K562 (cell line): ENCODE data around the gene ANKRD31. TPM values are rescaled to one million over a fixed set of nuclear protein-coding genes. Genes with fewer than 3 reads are reported as not detected.

Experiments
- ATAC-seq: fragments of 200-7000 bp; cut with Tn5 transposase; 3 replicates; pipeline ENCODE4 v1.9.1; 2020; ENCODE audit warnings: moderate library complexity
- BruUV-seq: library from RNA; stranded (reverse); fragments of 400-500 nt; replicated peaks from 2 replicates; lab custom pipeline; 2021; lab: Mats Ljungman, UMichigan
- CTCF ChIA-PET: fragments of 300-600 bp; formaldehyde crosslinking; extraction: SDS; loops from one replicate; lab custom pipeline; 2021; ENCODE audit warnings: low intra/inter-chr PET ratio; lab: Yijun Ruan, JAX
- POLR2A ChIA-PET: fragments of 300-600, 350-650 bp; sonication (Branson Sonifier 250); formaldehyde crosslinking; extraction: SDS; loops from one replicate; lab custom pipeline; 2021; ENCODE audit warnings: antibody characterized with exemption, inconsistent platforms; lab: Yijun Ruan, JAX
- DNase-seq, 4 experiments: peaks; one replicate each; pipeline versions ENCODE4 v3.0.0 to v3.0.0-alpha.2; 2011 to 2018; ENCODE audit warnings: low spot score in 3 of 4, mixed read lengths in 3 of 4; ENCODE audit errors: extremely low read depth in 1 of 4
- FAIRE-seq: peaks from 2 replicates; lab custom pipeline; 2011; peaks lifted over from hg19 to GRCh38; lab: Jason Lieb, UNC
- H2AFZ ChIP-seq: 2 replicates; pipeline ENCODE4 v1.6.0; 2011; ENCODE audit warnings: low read depth, low read length, control low read depth, inconsistent platforms
- H3K27ac ChIP-seq: fragments of 200-600 bp; 3 replicates; pipeline ENCODE4 v1.8.0; 2011; ENCODE audit warnings: low read depth, mild to moderate bottlenecking, control low read depth, inconsistent platforms, low read length, moderate library complexity, mixed read lengths; ENCODE audit errors: extremely low read depth
- H3K27me3 ChIP-seq, 2 experiments: fragments of 300-600 bp in 1 of 2; 2 replicates in 1 of 2; 3 replicates in 1 of 2; pipeline versions ENCODE4 v1.6.0 to v1.8.0; 2011; ENCODE audit warnings: inconsistent platforms in 2 of 2, low read length in 2 of 2, mild to moderate bottlenecking in 1 of 2, mixed read lengths in 1 of 2, moderate library complexity in 1 of 2; ENCODE audit not compliant: control insufficient read depth in 2 of 2, insufficient read depth in 2 of 2
- H3K36me3 ChIP-seq: fragments of 300-600 bp; 3 replicates; pipeline ENCODE4 v1.8.0; 2011; ENCODE audit warnings: mild to moderate bottlenecking, low read length, inconsistent platforms; ENCODE audit not compliant: control insufficient read depth, insufficient read depth
- H3K4me1 ChIP-seq, 2 experiments: fragments of 200-600 bp in 1 of 2; replicated peaks in 1 of 2; 2 replicates in 1 of 2; 3 replicates in 1 of 2; pipeline versions ENCODE4 v1.5.1 to v1.8.0; 2011; ENCODE audit warnings: inconsistent platforms in 2 of 2, low read length in 2 of 2, mild to moderate bottlenecking in 1 of 2, mixed read lengths in 1 of 2, moderate library complexity in 1 of 2; ENCODE audit not compliant: control insufficient read depth in 2 of 2, insufficient read depth in 2 of 2
- H3K4me2 ChIP-seq: 2 replicates; pipeline ENCODE4 v1.6.1; 2011; ENCODE audit warnings: low read length, control low read depth, inconsistent platforms, mixed read lengths; ENCODE audit not compliant: insufficient read depth
- H3K4me3 ChIP-seq: fragments of 200-600 bp; sonication (generic), shearing (Covaris generic); 2 replicates; pipeline ENCODE4 v1.5.1; 2016; ENCODE audit warnings: control low read depth, inconsistent platforms
- H3K79me2 ChIP-seq: fragments of 200-600 bp; 3 replicates; pipeline ENCODE4 v1.8.0; 2011; ENCODE audit warnings: low read length, inconsistent platforms; ENCODE audit not compliant: control insufficient read depth, insufficient read depth
- H3K9ac ChIP-seq, 2 experiments: 2 replicates each; pipeline versions ENCODE4 v1.6.0 to v1.6.1; 2011; ENCODE audit warnings: low read depth in 2 of 2, low read length in 2 of 2, control low read depth in 1 of 2, inconsistent platforms in 1 of 2, mild to moderate bottlenecking in 1 of 2, mixed read lengths in 1 of 2; ENCODE audit not compliant: insufficient read depth in 1 of 2
- H3K9me1 ChIP-seq: one replicate; pipeline ENCODE4 v1.6.0; 2011; ENCODE audit warnings: inconsistent platforms, mild to moderate bottlenecking, low read length, moderate library complexity; ENCODE audit not compliant: control insufficient read depth, insufficient read depth
- H3K9me3 ChIP-seq: replicated peaks from 2 replicates; pipeline ENCODE4 v1.5.1; 2011; ENCODE audit warnings: low read depth, low read length, inconsistent platforms; ENCODE audit not compliant: control insufficient read depth, insufficient read depth
- H4K20me1 ChIP-seq: replicated peaks from 2 replicates; pipeline ENCODE4 v1.6.1; 2011; ENCODE audit warnings: low read length, inconsistent platforms, mixed read lengths; ENCODE audit not compliant: control insufficient read depth, insufficient read depth
- CAMTA2 ChIP-seq: fragments of 250-450 bp; sonication (Bioruptor Pico); conservative IDR thresholded peaks from 2 replicates; pipeline ENCODE4 v1.5.1; 2022
- FOXK2 ChIP-seq, 2 experiments: fragments of 450-650 bp; IDR thresholded peaks in 1 of 2; conservative IDR thresholded peaks in 1 of 2; 2 replicates each; pipeline ENCODE4 v1.6.1; 2016; ENCODE audit warnings: low read depth in 2 of 2, mild to moderate bottlenecking in 1 of 2
- KDM2B ChIP-seq: fragments of 250-450 bp; sonication (Bioruptor Pico); IDR thresholded peaks from 2 replicates; pipeline ENCODE4 v1.8.0; 2021; ENCODE audit warnings: mild to moderate bottlenecking, moderate library complexity
- MYBL2 ChIP-seq, 2 experiments: fragments of 450-650 bp in 1 of 2; sonication (generic) in 1 of 2; formaldehyde crosslinking in 1 of 2; IDR thresholded peaks; 2 replicates each; pipeline versions ENCODE4 v1.6.1 to v1.8.1; 2017 to 2022; ENCODE audit warnings: borderline replicate concordance in 1 of 2, inconsistent platforms in 1 of 2, low read depth in 1 of 2, mild to moderate bottlenecking in 1 of 2, missing genetic modification reagents in 1 of 2, moderate library complexity in 1 of 2
- RNF2 ChIP-seq: sonication (generic); IDR thresholded peaks from 2 replicates; pipeline ENCODE4 v1.6.1; 2016
- SAFB2 ChIP-seq: fragments of 200-400 bp; formaldehyde crosslinking; IDR thresholded peaks from 2 replicates; pipeline ENCODE4 v1.6.1; 2018; ENCODE audit warnings: borderline replicate concordance, low read length, low read depth, moderate library complexity; ENCODE audit not compliant: severe bottlenecking
- SIRT6 ChIP-seq: IDR thresholded peaks from one replicate; pipeline ENCODE4 v1.6.1; 2012; ENCODE audit warnings: low read depth, mild to moderate bottlenecking, control low read depth, inconsistent platforms, low read length, moderate library complexity
- SMC3 ChIP-seq: conservative IDR thresholded peaks from 2 replicates; pipeline ENCODE4 v1.6.1; 2011; ENCODE audit warnings: low read depth, low read length, improper control_type of control experiment; ENCODE audit not compliant: insufficient read depth
- STAG1 ChIP-seq: sonication (generic); formaldehyde crosslinking; IDR thresholded peaks from 2 replicates; pipeline ENCODE4 v1.5.0; 2020; ENCODE audit warnings: missing genetic modification reagents, borderline replicate concordance
- ZNF217 ChIP-seq: sonication (generic); formaldehyde crosslinking; IDR thresholded peaks from 2 replicates; pipeline ENCODE4 v1.8.0; 2022; ENCODE audit warnings: mild to moderate bottlenecking, missing genetic modification reagents
- ZNF239 ChIP-seq: fragments of 250-450 bp; sonication (Bioruptor Pico); IDR thresholded peaks from 2 replicates; pipeline ENCODE4 v1.4.0; 2020; ENCODE audit warnings: mild to moderate bottlenecking
- ZNF263 ChIP-seq: sonication (generic); formaldehyde crosslinking; IDR thresholded peaks from 2 replicates; pipeline ENCODE4 v1.8.0; 2022; ENCODE audit warnings: mild to moderate bottlenecking, missing genetic modification reagents, borderline replicate concordance
- WGBS: fragments of 100-300 bp; shearing (Covaris generic); methylation state at CpG from one replicate; pipeline ENCODE4 v1.1.6; 2016; ENCODE audit warnings: low coverage, mixed read lengths; ENCODE audit not compliant: insufficient coverage; ENCODE audit errors: missing lambda C conversion rate; 5-methylcytosine and 5-hydroxymethylcytosine counted together
- in situ Hi-C: fragments of 300-500 bp; cut with MboI; formaldehyde crosslinking; loops from 4 replicates; pipeline ENCODE4 v1.15.0; 2018; ENCODE audit warnings: inconsistent platforms, mixed read lengths
- intact Hi-C: fragments of 100-400 bp; cut with micrococcal nuclease; formaldehyde crosslinking; loops from 2 replicates; pipeline ENCODE4 v1.14.2; 2022
- polyA plus RNA-seq, 8 experiments: library from polyadenylated mRNA; depleted of rRNA in 4 of 8; stranded (reverse) in 5 of 8; unstranded in 3 of 8; fragments of >200 nt; fragmentation: Nextera tagmentation in 2 of 8; fragmentation: Illumina TruSeq in 1 of 8; extraction: Ambion mirVana in 2 of 8; extraction: Trizol in 1 of 8; gene quantifications; 2 replicates each; pipeline versions ENCODE4 v1.2.1 to v1.2.3, GENCODE V29; 2011 to 2014; ENCODE audit warnings: inconsistent platforms in 1 of 8, missing spikeins in 1 of 8
- total RNA-seq, 7 experiments: library from RNA; depleted of rRNA in 6 of 7; stranded (reverse); fragments of >200 nt in 6 of 7; fragmentation: Illumina TruSeq in 2 of 7; extraction: Trizol in 2 of 7; gene quantifications; 2 replicates each; pipeline versions ENCODE4 v1.2.1 to v1.2.3, GENCODE V29; 2011 to 2021; ENCODE audit warnings: low replicate concordance in 1 of 7
- TF ChIP-seq, protein P1 (sequence below): fragments of 250-450 bp; sonication (Bioruptor Pico); IDR thresholded peaks from 2 replicates; pipeline ENCODE4 v1.5.0; 2021; ENCODE audit warnings: mild to moderate bottlenecking, borderline replicate concordance
- TF ChIP-seq, protein P2 (sequence below), 2 experiments: fragments of 200-800 bp in 1 of 2; sonication (Bioruptor generic) in 1 of 2; sonication (generic) in 1 of 2; formaldehyde crosslinking in 1 of 2; IDR thresholded peaks in 1 of 2; conservative IDR thresholded peaks in 1 of 2; 2 replicates each; pipeline versions ENCODE4 v1.5.0 to v1.6.1; 2016 to 2020; ENCODE audit warnings: missing compliant biosample characterization in 1 of 2, missing genetic modification characterization in 1 of 2, missing genetic modification reagents in 1 of 2
- TF ChIP-seq, protein P3 (sequence below): IDR thresholded peaks from 2 replicates; pipeline ENCODE4 v1.6.1; 2011; ENCODE audit not compliant: insufficient read length; ENCODE audit errors: extremely low read depth

The ANKRD31 gene
- total and polyA plus RNA-seq, 9 of the 15 experiments (the other 6 are each of a cell fraction or from before 2014, with no cell fraction given): under 0.01 to 0.11 (median 0.05) TPM; not detected in 1

DNA sequence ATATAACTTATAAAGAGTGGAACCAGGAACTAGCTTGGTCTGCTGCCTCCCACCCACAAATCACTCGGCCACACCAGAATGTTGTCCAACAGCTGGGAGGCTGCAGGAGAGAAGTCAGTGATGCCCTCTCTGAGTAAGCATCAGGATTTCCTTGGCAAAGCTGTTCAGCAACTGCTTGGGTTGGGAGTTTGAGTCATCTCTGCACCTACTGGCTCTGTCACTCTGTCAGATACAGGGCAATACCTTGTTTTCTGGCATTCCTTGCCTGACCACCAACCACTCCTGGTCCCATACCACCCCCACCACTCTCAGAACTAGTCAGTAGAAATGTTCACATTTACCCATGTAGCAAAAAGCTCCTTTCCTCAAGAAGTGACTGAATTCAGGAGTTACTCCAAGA, 147.5 kb downstream of the ANKRD31 start:
- Histone ChIP-seq H3K79me2 (no peaks in the 10 kb centered on the region), H4K20me1 (no peaks in the 10 kb centered on the region), H3K9me3 (no peaks in the 10 kb centered on the region), H3K9ac (no peak overlapping the region), H3K27ac (no peak overlapping the region), H2AFZ (no peak overlapping the region), H3K4me2 (no peak overlapping the region), H3K36me3 (no peaks in the 10 kb centered on the region), H3K27me3 (peaks cover 0 to 6% of the 10 kb centered on the region in 2 experiments; a peak in 1 of 5 replicates), H3K9me1 (no peaks in the 10 kb centered on the region), H3K4me3 (no peak overlapping the region), H3K4me1 (no peaks in the 10 kb centered on the region)
- WGBS: 0% methylated on average over 1 of the region's 1 CpG
- ChIA-PET CTCF (no interaction called here), POLR2A (no interaction called here)
- in situ Hi-C loops: no loop called here
- TF ChIP-seq CAMTA2 (CRISPR knock-in tag): no peak
- no peak for TF ChIP-seq MYBL2 (IDR thresholded peaks at IDR 0.05; ENCODE audit: low read depth)
- no peak for TF ChIP-seq MYBL2 (CRISPR knock-in tag; IDR thresholded peaks at IDR 0.05; ENCODE audit: borderline replicate concordance)
- no peak for TF ChIP-seq KDM2B
- TF ChIP-seq, protein P1, sequence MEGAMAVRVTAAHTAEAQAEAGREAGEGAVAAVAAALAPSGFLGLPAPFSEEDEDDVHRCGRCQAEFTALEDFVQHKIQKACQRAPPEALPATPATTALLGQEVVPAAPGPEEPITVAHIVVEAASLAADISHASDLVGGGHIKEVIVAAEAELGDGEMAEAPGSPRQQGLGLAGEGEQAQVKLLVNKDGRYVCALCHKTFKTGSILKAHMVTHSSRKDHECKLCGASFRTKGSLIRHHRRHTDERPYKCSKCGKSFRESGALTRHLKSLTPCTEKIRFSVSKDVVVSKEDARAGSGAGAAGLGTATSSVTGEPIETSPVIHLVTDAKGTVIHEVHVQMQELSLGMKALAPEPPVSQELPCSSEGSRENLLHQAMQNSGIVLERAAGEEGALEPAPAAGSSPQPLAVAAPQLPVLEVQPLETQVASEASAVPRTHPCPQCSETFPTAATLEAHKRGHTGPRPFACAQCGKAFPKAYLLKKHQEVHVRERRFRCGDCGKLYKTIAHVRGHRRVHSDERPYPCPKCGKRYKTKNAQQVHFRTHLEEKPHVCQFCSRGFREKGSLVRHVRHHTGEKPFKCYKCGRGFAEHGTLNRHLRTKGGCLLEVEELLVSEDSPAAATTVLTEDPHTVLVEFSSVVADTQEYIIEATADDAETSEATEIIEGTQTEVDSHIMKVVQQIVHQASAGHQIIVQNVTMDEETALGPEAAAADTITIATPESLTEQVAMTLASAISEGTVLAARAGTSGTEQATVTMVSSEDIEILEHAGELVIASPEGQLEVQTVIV: no peak
- no peak for TF ChIP-seq ZNF217 (CRISPR knock-in tag)
- TF ChIP-seq, protein P2, sequence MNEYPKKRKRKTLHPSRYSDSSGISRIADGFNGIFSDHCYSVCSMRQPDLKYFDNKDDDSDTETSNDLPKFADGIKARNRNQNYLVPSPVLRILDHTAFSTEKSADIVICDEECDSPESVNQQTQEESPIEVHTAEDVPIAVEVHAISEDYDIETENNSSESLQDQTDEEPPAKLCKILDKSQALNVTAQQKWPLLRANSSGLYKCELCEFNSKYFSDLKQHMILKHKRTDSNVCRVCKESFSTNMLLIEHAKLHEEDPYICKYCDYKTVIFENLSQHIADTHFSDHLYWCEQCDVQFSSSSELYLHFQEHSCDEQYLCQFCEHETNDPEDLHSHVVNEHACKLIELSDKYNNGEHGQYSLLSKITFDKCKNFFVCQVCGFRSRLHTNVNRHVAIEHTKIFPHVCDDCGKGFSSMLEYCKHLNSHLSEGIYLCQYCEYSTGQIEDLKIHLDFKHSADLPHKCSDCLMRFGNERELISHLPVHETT (CRISPR knock-in tag; conservative IDR thresholded peaks at IDR 0.05 in 1 of 2, IDR thresholded peaks at IDR 0.05 in 1 of 2): no peak
- no peak for TF ChIP-seq SMC3
- TF ChIP-seq STAG1 (CRISPR knock-in tag): no peak
- TF ChIP-seq, protein P3, sequence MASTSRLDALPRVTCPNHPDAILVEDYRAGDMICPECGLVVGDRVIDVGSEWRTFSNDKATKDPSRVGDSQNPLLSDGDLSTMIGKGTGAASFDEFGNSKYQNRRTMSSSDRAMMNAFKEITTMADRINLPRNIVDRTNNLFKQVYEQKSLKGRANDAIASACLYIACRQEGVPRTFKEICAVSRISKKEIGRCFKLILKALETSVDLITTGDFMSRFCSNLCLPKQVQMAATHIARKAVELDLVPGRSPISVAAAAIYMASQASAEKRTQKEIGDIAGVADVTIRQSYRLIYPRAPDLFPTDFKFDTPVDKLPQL: no peak
- TF ChIP-seq SIRT6: no peak
- TF ChIP-seq SAFB2: no peak
- TF ChIP-seq RNF2: no peak
- no peak for TF ChIP-seq FOXK2 (conservative IDR thresholded peaks at IDR 0.05 in 1 of 2, IDR thresholded peaks at IDR 0.05 in 1 of 2; ENCODE audit: low read depth in 2 of 2)
- TF ChIP-seq ZNF263: no peak
- no peak for TF ChIP-seq ZNF239 (CRISPR knock-in tag)
- ATAC-seq: no peak
- no peak for DNase-seq
- no TSS peak for BruUV-seq
- intact Hi-C loops: no loop called here
- FAIRE-seq: no peak
